Stomach (tissue), 9 donors: ENCODE data around the gene REXO4. TPM values are rescaled to one million over a fixed set of nuclear protein-coding genes. Genes with fewer than 3 reads are reported as not detected.
"Not testable (repeated sequence)": the region's sequence is repeated elsewhere in the genome, so short reads cannot be mapped to it uniquely, and the experiment has no call there.

ENCODE experiments used
- DNase-seq, 2 donors: peaks; one replicate each; pipeline versions ENCODE4 v3.0.0 to v3.0.0-alpha.2; 2013 to 2019
- H3K27ac ChIP-seq, 5 donors: fragments of 200-600 bp in 4 of 5; sonication (generic) in 4 of 5; one replicate each; pipeline ENCODE4 v1.5.1; 2013 to 2019; ENCODE audit warnings: mild to moderate bottlenecking in 1 of 5, moderate library complexity in 1 of 5
- H3K27me3 ChIP-seq, 3 donors: fragments of 200-600 bp; sonication (generic); one replicate each; pipeline ENCODE4 v1.5.1; 2017 to 2019; ENCODE audit warnings: mixed run types in 1 of 3
- H3K36me3 ChIP-seq, 4 donors: fragments of 200-600 bp; sonication (generic); 1 replicate in 3 of 4; 2 replicates in 1 of 4; pipeline ENCODE4 v1.5.1; 2016 to 2019
- H3K4me1 ChIP-seq, 4 donors: fragments of 200-600 bp; sonication (generic); one replicate each; pipeline ENCODE4 v1.5.1; 2016 to 2019
- H3K4me3 ChIP-seq, 4 donors: fragments of 200-600 bp; sonication (generic) in 3 of 4; one replicate each; pipeline ENCODE4 v1.5.1; 2016 to 2019; ENCODE audit warnings: mild to moderate bottlenecking in 1 of 4
- H3K9me3 ChIP-seq, 4 donors: fragments of 200-600 bp; sonication (generic); one replicate each; pipeline ENCODE4 v1.5.1; 2016 to 2019
- EP300 ChIP-seq: sonication (generic); formaldehyde crosslinking; IDR thresholded peaks from one replicate; pipeline ENCODE4 v1.6.1; 2017; ENCODE audit warnings: antibody characterized with exemption
- POLR2A ChIP-seq, 4 donors: fragments of 450-650 bp; IDR thresholded peaks; one replicate each; pipeline ENCODE4 v1.6.1; 2016; ENCODE audit warnings: antibody characterized with exemption in 4 of 4, control low read depth in 2 of 4, mild to moderate bottlenecking in 1 of 4, moderate library complexity in 1 of 4
- POLR2AphosphoS5 ChIP-seq, 3 donors: sonication (generic); formaldehyde crosslinking; IDR thresholded peaks; one replicate each; pipeline ENCODE4 v1.6.1; 2016; ENCODE audit warnings: antibody characterized with exemption in 3 of 3
- WGBS, 5 donors: extraction: QIAGEN DNeasy Blood & Tissue Kit in 3 of 5; methylation state at CpG; one replicate each; pipeline versions ENCODE4 v1.1.5 to v1.1.7; 2013 to 2018; 5-methylcytosine and 5-hydroxymethylcytosine counted together
- intact Hi-C: fragments of 100-400 bp; cut with DNase I; formaldehyde crosslinking; loops from one replicate; pipeline ENCODE4 v1.15.1; 2023; ENCODE audit warnings: low total_unique reads
- polyA plus RNA-seq, 3 donors: library from polyadenylated mRNA; stranded (reverse); fragments of 200-250 nt; gene quantifications; one replicate each; pipeline ENCODE4 v1.2.3, GENCODE V29; 2013
- total RNA-seq, 5 donors: library from RNA; depleted of rRNA; stranded (reverse); fragments of >200 nt; gene quantifications; one replicate each; pipeline versions ENCODE4 v1.1.0 to v1.2.3, GENCODE V29; 2014 to 2016
- TF ChIP-seq, protein P1 (sequence below), 7 experiments: fragments of 450-650 bp in 4 of 7; fragments of 200-600 bp in 3 of 7; sonication (generic) in 3 of 7; IDR thresholded peaks; one replicate each; pipeline ENCODE4 v1.5.1; 2016 to 2019; ENCODE audit warnings: antibody characterized with exemption in 7 of 7, control low read depth in 2 of 7, mild to moderate bottlenecking in 1 of 7
- donor health status: healthy with polysubstance abuse.
- donor health status: Bipolar disorder and iron deficiency.
- donor health status: healthy.

Gene REXO4
- total and polyA plus RNA-seq, 8 donors = 0.45 to 64.3 (median 12.9) TPM

DNA sequence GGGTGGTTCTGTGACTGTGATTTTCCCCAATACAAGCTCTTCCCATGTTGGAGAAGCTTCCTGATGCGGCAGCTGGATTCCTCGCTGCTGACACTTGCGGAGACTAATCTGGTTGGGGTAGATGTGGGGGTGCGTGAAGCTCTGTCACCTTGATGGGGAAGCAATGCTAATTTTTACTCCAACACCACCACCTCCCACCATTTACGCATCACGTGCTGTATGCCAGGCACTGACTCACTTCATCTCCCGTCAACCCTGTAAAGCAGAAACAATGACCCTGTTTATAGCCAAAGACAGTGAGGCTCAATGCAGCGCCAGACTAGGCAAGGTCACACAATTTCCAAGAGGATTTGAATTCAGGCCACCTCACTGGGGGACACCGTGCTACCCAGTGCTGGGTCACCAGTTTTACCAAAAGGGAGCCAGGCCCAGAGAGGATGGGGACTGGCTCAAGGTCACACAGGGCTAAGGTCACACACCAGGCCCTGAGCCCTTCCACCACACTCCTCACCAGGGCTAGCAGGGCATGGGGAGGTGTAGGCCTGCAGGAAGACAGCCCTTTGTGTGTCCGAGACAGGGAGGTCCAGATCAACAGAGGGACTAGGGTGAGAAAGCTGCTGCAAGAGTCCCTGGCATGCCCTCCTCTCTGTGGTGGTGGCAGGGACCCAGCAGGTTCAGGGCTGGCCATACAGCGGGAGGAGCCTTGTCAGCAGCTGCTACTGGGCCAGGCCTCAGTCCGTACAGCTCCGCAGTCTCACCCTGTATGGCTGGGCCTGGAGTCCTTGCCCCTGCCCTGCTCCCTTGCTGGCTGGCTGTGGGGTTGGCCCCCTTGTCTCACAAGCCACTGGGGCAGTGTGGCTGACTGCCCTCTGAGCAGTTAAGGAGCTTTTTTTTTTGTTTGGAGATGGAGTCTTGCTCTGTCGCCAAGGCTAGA lies 38.4 kb downstream of the REXO4 start:
- Histone ChIP-seq H3K27me3 (no peaks in the 10 kb centered on the region), H3K27ac (no peak overlapping the region), H3K4me1 (peaks cover 11 to 29% (median 25%) of the 10 kb centered on the region in 4 donors), H3K4me3 (no peak overlapping the region), H3K36me3 (no peaks in the 10 kb centered on the region), H3K9me3 (no peaks in the 10 kb centered on the region)
- WGBS, 5 donors = 88 to 93% (median 91%) methylated on average over 10 to 14 of the region's 14 CpGs
- intact Hi-C loops = no loop called here
- DNase-seq = no peak
- TF ChIP-seq EP300 (no peak), POLR2A (IDR thresholded peaks at IDR 0.05) (no peak), POLR2AphosphoS5 (IDR thresholded peaks at IDR 0.05) (no peak)
- TF ChIP-seq, protein P1, sequence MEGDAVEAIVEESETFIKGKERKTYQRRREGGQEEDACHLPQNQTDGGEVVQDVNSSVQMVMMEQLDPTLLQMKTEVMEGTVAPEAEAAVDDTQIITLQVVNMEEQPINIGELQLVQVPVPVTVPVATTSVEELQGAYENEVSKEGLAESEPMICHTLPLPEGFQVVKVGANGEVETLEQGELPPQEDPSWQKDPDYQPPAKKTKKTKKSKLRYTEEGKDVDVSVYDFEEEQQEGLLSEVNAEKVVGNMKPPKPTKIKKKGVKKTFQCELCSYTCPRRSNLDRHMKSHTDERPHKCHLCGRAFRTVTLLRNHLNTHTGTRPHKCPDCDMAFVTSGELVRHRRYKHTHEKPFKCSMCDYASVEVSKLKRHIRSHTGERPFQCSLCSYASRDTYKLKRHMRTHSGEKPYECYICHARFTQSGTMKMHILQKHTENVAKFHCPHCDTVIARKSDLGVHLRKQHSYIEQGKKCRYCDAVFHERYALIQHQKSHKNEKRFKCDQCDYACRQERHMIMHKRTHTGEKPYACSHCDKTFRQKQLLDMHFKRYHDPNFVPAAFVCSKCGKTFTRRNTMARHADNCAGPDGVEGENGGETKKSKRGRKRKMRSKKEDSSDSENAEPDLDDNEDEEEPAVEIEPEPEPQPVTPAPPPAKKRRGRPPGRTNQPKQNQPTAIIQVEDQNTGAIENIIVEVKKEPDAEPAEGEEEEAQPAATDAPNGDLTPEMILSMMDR (IDR thresholded peaks at IDR 0.05) = no peak

DNA sequence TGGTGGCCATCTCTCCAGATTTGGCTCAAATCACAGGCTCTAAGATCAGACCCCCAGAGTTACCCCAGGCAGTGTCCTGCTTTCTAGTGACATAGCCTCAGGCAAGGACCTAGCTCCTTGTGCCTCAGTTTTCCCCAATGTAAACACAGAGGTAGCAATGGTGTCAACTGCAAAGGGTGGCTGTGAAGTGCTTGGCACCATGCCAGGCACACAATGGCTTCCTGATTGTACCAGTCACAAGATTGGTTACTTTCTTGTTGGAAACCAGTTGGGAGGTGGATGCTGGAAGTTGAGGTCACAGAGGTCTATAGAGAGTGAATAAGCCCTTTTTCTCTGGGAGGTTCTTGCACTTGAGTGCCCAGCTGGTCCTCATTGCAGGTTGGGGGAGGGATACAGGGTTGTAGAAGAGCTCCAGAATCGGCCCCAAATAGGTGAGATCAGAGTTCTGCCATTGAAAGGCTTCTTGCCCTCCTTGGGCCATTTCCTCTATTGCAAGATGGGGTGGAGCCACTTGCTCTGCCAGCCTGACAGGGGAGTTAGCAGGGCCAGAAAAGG lies 39.3 kb downstream of the REXO4 start:
- peak overlapping the region in 1 of 5 donors; percentile 8 for H3K27ac ChIP-seq
- DNase-seq = no peak
- WGBS, 5 donors = 57 to 80% (median 75%) methylated on average over 1 of the region's 1 CpG
- no peak overlapping the region for H3K4me3 ChIP-seq
- peaks cover 16 to 36% (median 32%) of the 10 kb centered on the region in 4 donors for H3K4me1 ChIP-seq
- H3K27me3 ChIP-seq = no peaks in the 10 kb centered on the region
- H3K36me3 ChIP-seq = peaks cover under 1 to 1% (median under 1%) of the 10 kb centered on the region in 4 donors
- intact Hi-C loops = no loop called here
- TF ChIP-seq, protein P1 (IDR thresholded peaks at IDR 0.05) = no peak
- TF ChIP-seq EP300 = no peak
- TF ChIP-seq POLR2AphosphoS5 (IDR thresholded peaks at IDR 0.05) = no peak
- no peak for TF ChIP-seq POLR2A (IDR thresholded peaks at IDR 0.05)
- H3K9me3 ChIP-seq = no peaks in the 10 kb centered on the region

DNA sequence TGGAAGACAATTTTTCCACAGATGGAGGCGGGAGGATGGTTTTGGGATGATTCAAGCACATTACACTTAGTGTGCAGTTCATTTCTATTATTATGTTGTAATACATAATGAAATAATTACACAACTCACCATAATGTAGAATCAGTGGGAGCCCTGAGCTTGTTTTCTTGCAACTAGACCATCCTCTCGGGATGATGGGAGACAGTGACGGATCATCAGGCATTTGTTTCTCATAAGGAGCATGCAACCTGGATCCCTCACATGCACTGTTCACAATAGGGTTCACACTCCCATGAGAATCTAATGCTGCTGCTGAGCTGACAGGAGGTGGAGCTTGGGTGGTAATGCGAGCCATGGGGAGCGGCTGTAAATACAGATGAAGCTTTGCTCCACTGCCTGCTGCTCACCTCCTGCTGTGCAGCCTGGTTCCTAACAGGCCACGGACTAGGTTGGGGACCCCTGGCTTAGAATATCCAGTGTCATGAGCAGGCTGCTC lies 40.0 kb downstream of the REXO4 start:
- WGBS, 5 donors = 54 to 74% (median 61%) methylated on average over 6 of the region's 6 CpGs
- no peak for DNase-seq
- intact Hi-C loops = no loop called here

DNA sequence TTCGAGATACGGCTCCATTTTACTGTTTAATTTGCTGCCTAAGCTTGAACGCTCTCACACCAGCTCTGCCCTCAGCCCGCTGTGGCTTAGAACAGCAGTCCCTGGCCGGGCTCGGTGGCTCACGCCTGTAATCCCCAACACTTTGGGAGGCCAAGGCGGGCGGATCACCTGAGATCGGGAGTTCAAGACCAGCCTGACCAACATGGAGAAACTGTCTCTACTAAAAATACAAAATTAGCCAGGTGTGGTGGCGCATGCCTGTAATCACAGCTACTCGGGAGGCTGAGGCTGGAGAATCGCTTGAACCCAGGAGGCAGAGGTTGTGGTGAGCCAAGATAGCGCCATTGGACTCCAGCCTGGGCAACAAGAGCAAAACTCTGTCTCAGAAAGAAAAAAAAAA lies 40.5 kb downstream of the REXO4 start:
- H3K9me3 ChIP-seq, intact Hi-C loops, H3K4me3 ChIP-seq, H3K27me3 ChIP-seq, DNase-seq, H3K27ac ChIP-seq: not testable (repeated sequence)
- WGBS, 5 donors = 87 to 91% (median 89%) methylated on average over 14 of the region's 14 CpGs
- Histone ChIP-seq H3K36me3 (peaks cover 11 to 13% (median 13%) of the 10 kb centered on the region in 4 donors), H3K4me1 (peaks cover 27 to 48% (median 44%) of the 10 kb centered on the region in 4 donors)

More for the DNA sequence above, 40.0 kb downstream of the REXO4 start:
- peak overlapping the region in 1 of 5 donors; percentile 8 for H3K27ac ChIP-seq
- no peak overlapping the region for H3K4me3 ChIP-seq
- peaks cover 22 to 44% (median 39%) of the 10 kb centered on the region in 4 donors for H3K4me1 ChIP-seq
- peaks cover 7 to 9% (median 8%) of the 10 kb centered on the region in 4 donors for H3K36me3 ChIP-seq
- no peaks in the 10 kb centered on the region for H3K9me3 ChIP-seq
- no peaks in the 10 kb centered on the region for H3K27me3 ChIP-seq
- TF ChIP-seq, protein P1 (IDR thresholded peaks at IDR 0.05) = no peak
- no peak for TF ChIP-seq POLR2A (IDR thresholded peaks at IDR 0.05)
